GM12878 (cell line): ENCODE results near the gene ADGRE3. TPM values are rescaled to one million over a fixed set of nuclear protein-coding genes. Genes with fewer than 3 reads are reported as not detected.
A peak's percentile ranks its signal among the peaks of the same experiment; 100 is the strongest.

ENCODE experiments used
- BMI1 ChIP-seq: fragments of 450-650 bp; IDR thresholded peaks from 2 replicates; pipeline ENCODE4 v1.6.1; 2016; ENCODE audit warnings: mild to moderate bottlenecking, moderate library complexity, borderline replicate concordance
- EP300 ChIP-seq, 2 experiments: fragments of 150-350 bp in 1 of 2; IDR thresholded peaks; 2 replicates each; pipeline ENCODE4 v1.6.1; 2011 to 2012; ENCODE audit warnings: low read depth in 2 of 2, low read length in 2 of 2, borderline replicate concordance in 1 of 2, improper control_type of control experiment in 1 of 2, inconsistent platforms in 1 of 2; ENCODE audit not compliant: control insufficient read depth in 1 of 2
- FOXM1 ChIP-seq: IDR thresholded peaks from 2 replicates; pipeline ENCODE4 v1.6.1; 2012; ENCODE audit warnings: low read depth, mild to moderate bottlenecking, inconsistent platforms, low read length, moderate library complexity
- JUNB ChIP-seq: IDR thresholded peaks from 2 replicates; pipeline ENCODE4 v1.6.1; 2016; ENCODE audit warnings: antibody characterized with exemption, mild to moderate bottlenecking
- MXI1 ChIP-seq: fragments of 150-350 bp; IDR thresholded peaks from 2 replicates; pipeline ENCODE4 v1.6.1; 2011; ENCODE audit warnings: low read depth, mild to moderate bottlenecking, inconsistent platforms, low read length, improper control_type of control experiment
- NFXL1 ChIP-seq: fragments of 450-650 bp; IDR thresholded peaks from 2 replicates; pipeline ENCODE4 v1.6.1; 2017; ENCODE audit warnings: antibody characterized with exemption, mild to moderate bottlenecking, borderline replicate concordance
- NFYA ChIP-seq: IDR thresholded peaks from 2 replicates; pipeline ENCODE4 v1.6.1; 2011; ENCODE audit warnings: low read depth, mild to moderate bottlenecking, low read length, improper control_type of control experiment, borderline replicate concordance
- PAX5 ChIP-seq: IDR thresholded peaks from 2 replicates; pipeline ENCODE4 v1.6.1; 2011; ENCODE audit warnings: low read depth, low read length, borderline replicate concordance
- PML ChIP-seq: IDR thresholded peaks from 2 replicates; pipeline ENCODE4 v1.6.1; 2012; ENCODE audit warnings: low read length, inconsistent platforms
- POLR2AphosphoS5 ChIP-seq: IDR thresholded peaks from 2 replicates; pipeline ENCODE4 v1.6.1; 2011; ENCODE audit warnings: mild to moderate bottlenecking, low read length, inconsistent platforms
- RAD21 ChIP-seq: IDR thresholded peaks from 2 replicates; pipeline ENCODE4 v1.6.1; 2011; ENCODE audit warnings: mild to moderate bottlenecking, low read depth, low read length, moderate library complexity; ENCODE audit not compliant: insufficient read depth
- RELA ChIP-seq: fragments of 450-650 bp; IDR thresholded peaks from 2 replicates; pipeline ENCODE4 v1.8.0; 2014; ENCODE audit warnings: borderline replicate concordance; ENCODE audit not compliant: partially characterized antibody
- RFX5 ChIP-seq: IDR thresholded peaks from 2 replicates; pipeline ENCODE4 v1.6.1; 2011; ENCODE audit warnings: low read depth, low read length, improper control_type of control experiment
- SPI1 ChIP-seq: IDR thresholded peaks from 2 replicates; pipeline ENCODE4 v1.6.1; 2011; ENCODE audit warnings: low read depth, mild to moderate bottlenecking, low read length, moderate library complexity, borderline replicate concordance; ENCODE audit not compliant: insufficient read depth
- TBL1XR1 ChIP-seq: IDR thresholded peaks from 2 replicates; pipeline ENCODE4 v1.6.1; 2012; ENCODE audit warnings: low read depth, low read length, improper control_type of control experiment
- WRNIP1 ChIP-seq: IDR thresholded peaks from 2 replicates; pipeline ENCODE4 v1.6.1; 2011; ENCODE audit warnings: low read depth, low read length, improper control_type of control experiment, borderline replicate concordance
- ZNF592 ChIP-seq: fragments of 450-650 bp; IDR thresholded peaks from 2 replicates; pipeline ENCODE4 v1.6.1; 2017; ENCODE audit warnings: mild to moderate bottlenecking, moderate library complexity
- polyA plus RNA-seq, 11 experiments: library from polyadenylated mRNA; depleted of rRNA in 4 of 11; unstranded in 6 of 11; stranded (reverse) in 5 of 11; fragments of >200 nt; fragmentation: Nextera tagmentation in 4 of 11; fragmentation: Illumina TruSeq in 1 of 11; extraction: Ambion mirVana in 4 of 11; extraction: Trizol in 1 of 11; gene quantifications; 1 replicate in 1 of 11; 2 replicates in 10 of 11; pipeline versions ENCODE4 v1.2.1 to v1.2.3, GENCODE V29; 2011 to 2016; ENCODE audit warnings: inconsistent platforms in 2 of 11, missing spikeins in 2 of 11, low read depth in 1 of 11
- total RNA-seq, 4 experiments: library from RNA; depleted of rRNA in 3 of 4; stranded (reverse); fragments of >200 nt in 3 of 4; fragmentation: Illumina TruSeq in 1 of 4; extraction: Trizol in 1 of 4; gene quantifications; 2 replicates each; pipeline versions ENCODE4 v1.2.1 to v1.2.3, GENCODE V29; 2013 to 2021
- TF ChIP-seq, protein P1 (sequence below): fragments of 450-650 bp; IDR thresholded peaks from 2 replicates; pipeline ENCODE4 v1.6.1; 2017; ENCODE audit warnings: low read depth, mild to moderate bottlenecking, moderate library complexity
- TF ChIP-seq, protein P2 (sequence below): fragments of 450-650 bp; IDR thresholded peaks from 2 replicates; pipeline ENCODE4 v1.6.1; 2016; ENCODE audit warnings: mild to moderate bottlenecking
- TF ChIP-seq, protein P3 (sequence below): fragments of 450-650 bp; IDR thresholded peaks from 2 replicates; pipeline ENCODE4 v1.6.1; 2017; ENCODE audit warnings: mild to moderate bottlenecking, low read depth, inconsistent platforms; ENCODE audit not compliant: poor library complexity, severe bottlenecking

Gene ADGRE3
- total and polyA plus RNA-seq, 10 of the 15 experiments (the other 5 are each of a cell fraction or from before 2014, with no cell fraction given) = 0.04 to 0.10 (median 0.05) TPM; not detected in 6

- TF ChIP-seq NFYA = no peak
- no peak for TF ChIP-seq NFXL1
- peak; percentile 64; the same call in 1 of the 2 replicates for TF ChIP-seq JUNB
- TF ChIP-seq RELA = no peak
- TF ChIP-seq, protein P1, sequence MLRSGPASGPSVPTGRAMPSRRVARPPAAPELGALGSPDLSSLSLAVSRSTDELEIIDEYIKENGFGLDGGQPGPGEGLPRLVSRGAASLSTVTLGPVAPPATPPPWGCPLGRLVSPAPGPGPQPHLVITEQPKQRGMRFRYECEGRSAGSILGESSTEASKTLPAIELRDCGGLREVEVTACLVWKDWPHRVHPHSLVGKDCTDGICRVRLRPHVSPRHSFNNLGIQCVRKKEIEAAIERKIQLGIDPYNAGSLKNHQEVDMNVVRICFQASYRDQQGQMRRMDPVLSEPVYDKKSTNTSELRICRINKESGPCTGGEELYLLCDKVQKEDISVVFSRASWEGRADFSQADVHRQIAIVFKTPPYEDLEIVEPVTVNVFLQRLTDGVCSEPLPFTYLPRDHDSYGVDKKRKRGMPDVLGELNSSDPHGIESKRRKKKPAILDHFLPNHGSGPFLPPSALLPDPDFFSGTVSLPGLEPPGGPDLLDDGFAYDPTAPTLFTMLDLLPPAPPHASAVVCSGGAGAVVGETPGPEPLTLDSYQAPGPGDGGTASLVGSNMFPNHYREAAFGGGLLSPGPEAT = peak; percentile 88; the same call in 1 of the 2 replicates
- no peak for TF ChIP-seq TBL1XR1
- peak in 1 of 2 experiments; percentile 44; a peak in 1 of 4 replicates for TF ChIP-seq EP300 (IDR thresholded peaks at IDR 0.05; ENCODE audit: borderline replicate concordance in 1 of 2, control insufficient read depth in 1 of 2, low read depth in 2 of 2, low read length in 2 of 2)
- TF ChIP-seq WRNIP1 = no peak
- no peak for TF ChIP-seq PML
- TF ChIP-seq POLR2AphosphoS5 = no peak
- no peak for TF ChIP-seq RAD21
- TF ChIP-seq FOXM1 = peak; percentile 34; the same call in 1 of the 2 replicates
- TF ChIP-seq BMI1 = no peak
- no peak for TF ChIP-seq MXI1
- no peak for TF ChIP-seq PAX5
- TF ChIP-seq, protein P2, sequence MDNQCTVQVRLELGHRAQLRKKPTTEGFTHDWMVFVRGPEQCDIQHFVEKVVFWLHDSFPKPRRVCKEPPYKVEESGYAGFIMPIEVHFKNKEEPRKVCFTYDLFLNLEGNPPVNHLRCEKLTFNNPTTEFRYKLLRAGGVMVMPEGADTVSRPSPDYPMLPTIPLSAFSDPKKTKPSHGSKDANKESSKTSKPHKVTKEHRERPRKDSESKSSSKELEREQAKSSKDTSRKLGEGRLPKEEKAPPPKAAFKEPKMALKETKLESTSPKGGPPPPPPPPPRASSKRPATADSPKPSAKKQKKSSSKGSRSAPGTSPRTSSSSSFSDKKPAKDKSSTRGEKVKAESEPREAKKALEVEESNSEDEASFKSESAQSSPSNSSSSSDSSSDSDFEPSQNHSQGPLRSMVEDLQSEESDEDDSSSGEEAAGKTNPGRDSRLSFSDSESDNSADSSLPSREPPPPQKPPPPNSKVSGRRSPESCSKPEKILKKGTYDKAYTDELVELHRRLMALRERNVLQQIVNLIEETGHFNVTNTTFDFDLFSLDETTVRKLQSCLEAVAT = no peak
- TF ChIP-seq RFX5 = no peak
- TF ChIP-seq, protein P3, sequence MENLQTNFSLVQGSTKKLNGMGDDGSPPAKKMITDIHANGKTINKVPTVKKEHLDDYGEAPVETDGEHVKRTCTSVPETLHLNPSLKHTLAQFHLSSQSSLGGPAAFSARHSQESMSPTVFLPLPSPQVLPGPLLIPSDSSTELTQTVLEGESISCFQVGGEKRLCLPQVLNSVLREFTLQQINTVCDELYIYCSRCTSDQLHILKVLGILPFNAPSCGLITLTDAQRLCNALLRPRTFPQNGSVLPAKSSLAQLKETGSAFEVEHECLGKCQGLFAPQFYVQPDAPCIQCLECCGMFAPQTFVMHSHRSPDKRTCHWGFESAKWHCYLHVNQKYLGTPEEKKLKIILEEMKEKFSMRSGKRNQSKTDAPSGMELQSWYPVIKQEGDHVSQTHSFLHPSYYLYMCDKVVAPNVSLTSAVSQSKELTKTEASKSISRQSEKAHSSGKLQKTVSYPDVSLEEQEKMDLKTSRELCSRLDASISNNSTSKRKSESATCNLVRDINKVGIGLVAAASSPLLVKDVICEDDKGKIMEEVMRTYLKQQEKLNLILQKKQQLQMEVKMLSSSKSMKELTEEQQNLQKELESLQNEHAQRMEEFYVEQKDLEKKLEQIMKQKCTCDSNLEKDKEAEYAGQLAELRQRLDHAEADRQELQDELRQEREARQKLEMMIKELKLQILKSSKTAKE = peak; percentile 85
- no peak for TF ChIP-seq ZNF592
- 0 out of 2 replicates have a peak, but pooled peaks have one; percentile 34 for TF ChIP-seq SPI1
Observed at GRCh38 chr19:14580623-14581237, 93.9 kb downstream of the ADGRE3 start (continued).
